B cell (primary cell): ENCODE data around the gene CAMKK2. TPM values are rescaled to one million over a fixed set of nuclear protein-coding genes. Genes with fewer than 3 reads are reported as not detected.
"Not testable (repeated sequence)": the region's sequence is repeated elsewhere in the genome, so short reads cannot be mapped to it uniquely, and the experiment has no call there.

Experiments
- ATAC-seq: fragments of 200-7000 bp; cut with Tn5 transposase; one replicate; pipeline ENCODE4 v1.10.0; 2021; ENCODE audit warnings: low read depth, mild to moderate bottlenecking, moderate number of reproducible peaks, moderate library complexity
- CTCF ChIA-PET: fragments of 350-600 bp; sonication (Branson Sonifier 250); formaldehyde crosslinking; loops from one replicate; lab custom pipeline; 2021; ENCODE audit warnings: antibody characterized with exemption, inconsistent platforms; lab: Charles Lee
- POLR2A ChIA-PET: fragments of 350-600 bp; sonication (Branson Sonifier 250); formaldehyde crosslinking; loops from one replicate; lab custom pipeline; 2021; ENCODE audit warnings: antibody characterized with exemption; lab: Charles Lee
- DNase-seq: peaks from one replicate; pipeline ENCODE4 v3.0.0; 2013
- H2AFZ ChIP-seq: 2 replicates; pipeline ENCODE4 v1.6.1; 2012; ENCODE audit warnings: mild to moderate bottlenecking, low read depth, low read length; ENCODE audit not compliant: insufficient read depth, poor library complexity, severe bottlenecking
- H3K27ac ChIP-seq, 2 donors: 1 replicate in 1 of 2; 2 replicates in 1 of 2; pipeline ENCODE4 v1.5.1; 2012 to 2013; ENCODE audit warnings: low read length in 2 of 2, mild to moderate bottlenecking in 2 of 2, moderate library complexity in 1 of 2
- H3K27me3 ChIP-seq, 4 experiments: fragments of 200-600 bp in 1 of 4; sonication (generic) in 1 of 4; replicated peaks in 1 of 4; 1 replicate in 2 of 4; 2 replicates in 2 of 4; pipeline versions ENCODE4 v1.6.1 to v1.7.0; 2013 to 2016; ENCODE audit warnings: low read length in 3 of 4, mild to moderate bottlenecking in 2 of 4, mixed read lengths in 1 of 4, moderate library complexity in 1 of 4; ENCODE audit not compliant: insufficient read depth in 4 of 4, control insufficient read depth in 3 of 4; ENCODE audit errors: control extremely low read depth in 1 of 4
- H3K36me3 ChIP-seq, 2 experiments: replicated peaks in 1 of 2; 1 replicate in 1 of 2; 2 replicates in 1 of 2; pipeline versions ENCODE4 v1.6.1 to v1.7.1; 2013; ENCODE audit warnings: low read length in 1 of 2; ENCODE audit not compliant: insufficient read depth in 2 of 2, control insufficient read depth in 1 of 2; ENCODE audit errors: control extremely low read depth in 1 of 2, extremely low read depth in 1 of 2
- H3K4me1 ChIP-seq, 2 donors: fragments of 200-600 bp in 1 of 2; sonication (generic) in 1 of 2; 1 replicate in 1 of 2; 2 replicates in 1 of 2; pipeline versions ENCODE4 v1.5.1 to v1.6.1; 2013 to 2017; ENCODE audit warnings: low read length in 2 of 2; ENCODE audit not compliant: control insufficient read depth in 2 of 2, insufficient read depth in 2 of 2
- H3K4me2 ChIP-seq: replicated peaks from 2 replicates; pipeline ENCODE3; 2012; ENCODE audit warnings: mild to moderate bottlenecking, low read depth, low read length; ENCODE audit not compliant: poor library complexity, severe bottlenecking
- H3K4me3 ChIP-seq, 5 experiments: fragments of 200-600 bp in 1 of 5; sonication (generic) in 1 of 5; 1 replicate in 3 of 5; 2 replicates in 2 of 5; pipeline versions ENCODE4 v1.5.1 to v1.7.0; 2011 to 2016; ENCODE audit warnings: low read length in 4 of 5, mild to moderate bottlenecking in 4 of 5, low read depth in 2 of 5, control low read depth in 1 of 5, moderate library complexity in 1 of 5; ENCODE audit not compliant: insufficient read depth in 1 of 5; ENCODE audit errors: control extremely low read depth in 1 of 5, extremely low read depth in 1 of 5
- H3K79me2 ChIP-seq: fragments of 200-600 bp; sonication (generic); one replicate; pipeline ENCODE4 v1.6.0; 2016; ENCODE audit warnings: low read length; ENCODE audit not compliant: control insufficient read depth, insufficient read depth
- H3K9ac ChIP-seq: fragments of 200-600 bp; sonication (generic); 2 replicates; pipeline ENCODE4 v1.6.1; 2017; ENCODE audit warnings: mild to moderate bottlenecking, low read length, moderate library complexity
- H3K9me3 ChIP-seq, 3 donors: one replicate each; pipeline versions ENCODE4 v1.6.1 to v1.7.1; 2013; ENCODE audit warnings: low read length in 2 of 3; ENCODE audit not compliant: control insufficient read depth in 2 of 3, insufficient read depth in 1 of 3; ENCODE audit errors: control extremely low read depth in 1 of 3
- H4K20me1 ChIP-seq: 2 replicates; pipeline ENCODE4 v1.6.0; 2012; ENCODE audit warnings: mild to moderate bottlenecking, low read length; ENCODE audit not compliant: insufficient read depth, control insufficient read depth, poor library complexity, severe bottlenecking
- H3K27ac Mint-ChIP-seq: one replicate; pipeline ENCODE4 v1.8.0; 2021; ENCODE audit warnings: mixed read lengths
- H3K27me3 Mint-ChIP-seq: one replicate; pipeline ENCODE4 v1.8.0; 2021; ENCODE audit warnings: mixed read lengths
- H3K4me1 Mint-ChIP-seq: one replicate; pipeline ENCODE4 v1.8.0; 2021; ENCODE audit warnings: mixed read lengths
- H3K4me3 Mint-ChIP-seq: one replicate; pipeline ENCODE4 v1.8.0; 2021; ENCODE audit warnings: mixed read lengths
- H3K9me3 Mint-ChIP-seq: one replicate; pipeline ENCODE4 v1.8.0; 2022; ENCODE audit warnings: mixed read lengths; ENCODE audit not compliant: insufficient read depth
- CTCF ChIP-seq: fragments of 200-600 bp; IDR thresholded peaks from one replicate; pipeline ENCODE4 v1.8.0; 2022; ENCODE audit warnings: antibody characterized with exemption, mild to moderate bottlenecking
- EZH2 ChIP-seq: IDR thresholded peaks from 2 replicates; pipeline ENCODE4 v1.6.1; 2012; ENCODE audit warnings: borderline replicate concordance, low read depth, mild to moderate bottlenecking, moderate library complexity, low read length; ENCODE audit not compliant: insufficient read depth, poor library complexity, severe bottlenecking
- WGBS: methylation state at CpG from one replicate; pipeline ENCODE4 v1.1.5; 2013; ENCODE audit warnings: missing lambda C conversion rate; ENCODE audit not compliant: insufficient coverage; 5-methylcytosine and 5-hydroxymethylcytosine counted together
- intact Hi-C: fragments of 100-400 bp; cut with micrococcal nuclease; formaldehyde crosslinking; loops from one replicate; pipeline ENCODE4 v1.10.0; 2022
- polyA plus RNA-seq: library from polyadenylated mRNA; depleted of rRNA; stranded (reverse); fragments of >200 nt; gene quantifications from 2 replicates; pipeline ENCODE4 v1.2.3, GENCODE V29; 2012
- total RNA-seq, 2 donors: library from RNA; stranded (reverse); fragments of 120-200 nt in 1 of 2; gene quantifications; 1 replicate in 1 of 2; 2 replicates in 1 of 2; pipeline versions ENCODE4 v1.2.3 to v1.2.4, GENCODE V29; 2013 to 2022

CAMKK2 gene
- total and polyA plus RNA-seq, 2 donors (not counting 1 experiment from before 2014, with no cell fraction given) = 9.7 to 17.1 TPM

- WGBS = 96% methylated on average over 7 of the region's 11 CpGs
- H3K4me2 ChIP-seq = no peak overlapping the region
- CTCF ChIA-PET = no interaction called here
- intact Hi-C loops = no loop called here
- ATAC-seq (peak; percentile 39), DNase-seq (no peak)
- no peaks in the 10 kb centered on the region for H4K20me1 ChIP-seq
- H3K27me3 Mint-ChIP-seq = no peaks in the 10 kb centered on the region
- peaks cover 12% of the 10 kb centered on the region for H3K4me1 Mint-ChIP-seq
- no peak overlapping the region for H3K4me3 ChIP-seq
- no peaks in the 10 kb centered on the region for H3K79me2 ChIP-seq
- H3K27me3 ChIP-seq = no peaks in the 10 kb centered on the region
- TF ChIP-seq CTCF (no peak), EZH2 (no peak)
- H3K9me3 Mint-ChIP-seq = no peaks in the 10 kb centered on the region
- H3K9ac ChIP-seq = no peak overlapping the region
- POLR2A ChIA-PET = no interaction called here
- H2AFZ ChIP-seq = no peak overlapping the region
- H3K9me3 ChIP-seq = no peaks in the 10 kb centered on the region
- H3K27ac ChIP-seq = no peak overlapping the region
- H3K4me1 ChIP-seq = no peaks in the 10 kb centered on the region
- peaks cover 6 to 26% of the 10 kb centered on the region in 2 experiments for H3K36me3 ChIP-seq
- H3K27ac Mint-ChIP-seq = peak overlapping the region; percentile 15
- peak overlapping the region; percentile 50 for H3K4me3 Mint-ChIP-seq
These were observed 37.4 kb downstream of the CAMKK2 start for GRCh38 chr12:121259074-121259473.

GRCh38 chr12:121257704-121258449, 38.6 kb downstream of the CAMKK2 start:
- H3K27ac ChIP-seq, H3K9me3 ChIP-seq, H3K4me3 ChIP-seq, H3K4me1 ChIP-seq, H3K9me3 Mint-ChIP-seq, H4K20me1 ChIP-seq, H3K4me2 ChIP-seq, H3K79me2 ChIP-seq, H3K9ac ChIP-seq, DNase-seq, ATAC-seq, H3K4me3 Mint-ChIP-seq, H3K27me3 Mint-ChIP-seq, H3K27me3 ChIP-seq, POLR2A ChIA-PET, intact Hi-C loops, H2AFZ ChIP-seq: not testable (repeated sequence)
- WGBS = 80% methylated on average over 6 of the region's 8 CpGs
- Mint-ChIP-seq H3K4me1 (peaks cover 12% of the 10 kb centered on the region), H3K27ac (peak overlapping the region; percentile 59)
- CTCF ChIA-PET = interaction anchor here (1.2 kb wide), 1 partner anchor 147 kb away, joined by 3 read pairs; no protein-coding TSS in a partner anchor
- peaks cover 5 to 26% of the 10 kb centered on the region in 2 experiments for H3K36me3 ChIP-seq
